ENCODE results near the gene NRDE2. TPM values are rescaled to one million over a fixed set of nuclear protein-coding genes. Genes with fewer than 3 reads are reported as not detected.

The NRDE2 gene
- total RNA-seq, 1 experiment from 2014 or later = 20.1 TPM

DNA sequence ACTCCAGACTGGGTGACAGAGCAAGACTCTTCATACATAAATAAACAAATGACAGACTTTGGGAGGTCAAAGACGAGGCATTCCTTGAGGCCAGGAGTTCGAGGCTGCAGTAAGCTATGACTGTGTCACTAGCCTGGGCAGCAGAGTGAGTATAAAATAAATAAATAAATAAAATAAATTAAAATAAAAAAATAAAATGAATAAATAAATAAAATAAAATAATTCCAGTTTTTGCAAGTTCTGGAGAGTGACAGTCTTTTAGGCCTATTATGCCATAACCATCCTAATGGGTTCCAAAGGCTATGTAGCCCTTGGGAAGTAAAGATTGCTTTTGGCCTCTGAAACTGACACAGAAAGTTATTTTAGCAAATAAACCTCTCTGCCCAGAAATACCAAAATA lies 16.5 kb upstream of the NRDE2 start:
- H3K27me3 ChIP-seq (ENCODE audit: insufficient read depth, low read length) = no peaks in the 10 kb centered on the region
- TF ChIP-seq, protein P1, sequence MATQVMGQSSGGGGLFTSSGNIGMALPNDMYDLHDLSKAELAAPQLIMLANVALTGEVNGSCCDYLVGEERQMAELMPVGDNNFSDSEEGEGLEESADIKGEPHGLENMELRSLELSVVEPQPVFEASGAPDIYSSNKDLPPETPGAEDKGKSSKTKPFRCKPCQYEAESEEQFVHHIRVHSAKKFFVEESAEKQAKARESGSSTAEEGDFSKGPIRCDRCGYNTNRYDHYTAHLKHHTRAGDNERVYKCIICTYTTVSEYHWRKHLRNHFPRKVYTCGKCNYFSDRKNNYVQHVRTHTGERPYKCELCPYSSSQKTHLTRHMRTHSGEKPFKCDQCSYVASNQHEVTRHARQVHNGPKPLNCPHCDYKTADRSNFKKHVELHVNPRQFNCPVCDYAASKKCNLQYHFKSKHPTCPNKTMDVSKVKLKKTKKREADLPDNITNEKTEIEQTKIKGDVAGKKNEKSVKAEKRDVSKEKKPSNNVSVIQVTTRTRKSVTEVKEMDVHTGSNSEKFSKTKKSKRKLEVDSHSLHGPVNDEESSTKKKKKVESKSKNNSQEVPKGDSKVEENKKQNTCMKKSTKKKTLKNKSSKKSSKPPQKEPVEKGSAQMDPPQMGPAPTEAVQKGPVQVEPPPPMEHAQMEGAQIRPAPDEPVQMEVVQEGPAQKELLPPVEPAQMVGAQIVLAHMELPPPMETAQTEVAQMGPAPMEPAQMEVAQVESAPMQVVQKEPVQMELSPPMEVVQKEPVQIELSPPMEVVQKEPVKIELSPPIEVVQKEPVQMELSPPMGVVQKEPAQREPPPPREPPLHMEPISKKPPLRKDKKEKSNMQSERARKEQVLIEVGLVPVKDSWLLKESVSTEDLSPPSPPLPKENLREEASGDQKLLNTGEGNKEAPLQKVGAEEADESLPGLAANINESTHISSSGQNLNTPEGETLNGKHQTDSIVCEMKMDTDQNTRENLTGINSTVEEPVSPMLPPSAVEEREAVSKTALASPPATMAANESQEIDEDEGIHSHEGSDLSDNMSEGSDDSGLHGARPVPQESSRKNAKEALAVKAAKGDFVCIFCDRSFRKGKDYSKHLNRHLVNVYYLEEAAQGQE (IDR thresholded peaks at IDR 0.05; ENCODE audit: low read depth) = no peak
- H3K4me1 ChIP-seq (ENCODE audit: control insufficient read depth in 1 of 2, insufficient read depth in 2 of 2, low read length in 2 of 2) = peaks cover 6 to 13% of the 10 kb centered on the region in 2 experiments
- DNase-seq (ENCODE audit: low read depth, low spot score) = no peak
- H3K36me3 ChIP-seq (ENCODE audit: control insufficient read depth in 1 of 2, insufficient read depth in 2 of 2, low read length in 2 of 2) = no peaks in the 10 kb centered on the region
- ChIA-PET RAD21 (ENCODE audit: low non-redundant PET in 1 of 2, low total read pairs in 2 of 2, uncharacterized antibody in 2 of 2, unreplicated experiment in 2 of 2) (no interaction called here), POLR2A (no interaction called here), CTCF (no interaction called here)
- no peaks in the 10 kb centered on the region for H3K9me2 ChIP-seq (ENCODE audit: insufficient read depth)
- no peaks in the 10 kb centered on the region for H3K79me2 ChIP-seq (ENCODE audit: insufficient read depth, low read length)
- no peak for ATAC-seq
- no peaks in the 10 kb centered on the region for H3K9me3 ChIP-seq (ENCODE audit: control insufficient read depth in 1 of 2, insufficient read depth in 1 of 2, low read depth in 1 of 2, low read length in 2 of 2)
- no peaks in the 10 kb centered on the region for H4K20me1 ChIP-seq (ENCODE audit: insufficient read depth)
- no peak overlapping the region for H3K4me3 ChIP-seq (replicated peaks in 1 of 2; ENCODE audit: low read depth in 1 of 2, low read length in 2 of 2)
- H2AFZ ChIP-seq (ENCODE audit: low read depth, low read length, poor library complexity, severe bottlenecking) = no peak overlapping the region
- no peak overlapping the region for H3K4me2 ChIP-seq (ENCODE audit: low read length)
- H3K27ac ChIP-seq (ENCODE audit: low read depth, low read length) = no peak overlapping the region
- intact Hi-C loops (cut with micrococcal nuclease) = no loop called here
- H3K9ac ChIP-seq (ENCODE audit: low read length) = no peak overlapping the region
- no TSS peak for BruUV-seq (replicated peaks)

DNA sequence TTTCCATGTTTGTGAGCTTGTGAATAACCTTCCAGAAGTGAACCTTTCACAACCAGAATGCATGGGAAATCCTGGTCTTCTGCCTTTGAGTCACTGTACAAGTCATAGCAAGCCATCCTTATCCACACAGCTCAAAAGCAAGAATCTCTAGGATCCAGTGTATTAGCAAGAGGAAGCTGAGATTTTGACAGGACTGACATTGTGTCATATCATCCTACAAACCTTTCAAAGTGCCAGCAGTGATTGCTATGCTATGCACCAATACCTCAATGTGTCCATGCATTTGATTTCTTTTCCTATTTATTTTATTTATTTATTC lies 13.5 kb upstream of the NRDE2 start:
- Histone ChIP-seq H3K4me3 (replicated peaks in 1 of 2; ENCODE audit: low read depth in 1 of 2, low read length in 2 of 2) (no peak overlapping the region), H4K20me1 (ENCODE audit: insufficient read depth) (no peaks in the 10 kb centered on the region), H3K9me3 (ENCODE audit: control insufficient read depth in 1 of 2, insufficient read depth in 1 of 2, low read depth in 1 of 2, low read length in 2 of 2) (no peaks in the 10 kb centered on the region), H3K9me2 (ENCODE audit: insufficient read depth) (no peaks in the 10 kb centered on the region), H3K79me2 (ENCODE audit: insufficient read depth, low read length) (no peaks in the 10 kb centered on the region), H3K4me2 (ENCODE audit: low read length) (no peak overlapping the region), H2AFZ (ENCODE audit: low read depth, low read length, poor library complexity, severe bottlenecking) (no peak overlapping the region), H3K36me3 (ENCODE audit: control insufficient read depth in 1 of 2, insufficient read depth in 2 of 2, low read length in 2 of 2) (no peaks in the 10 kb centered on the region), H3K27me3 (ENCODE audit: insufficient read depth, low read length) (no peaks in the 10 kb centered on the region), H3K9ac (ENCODE audit: low read length) (no peak overlapping the region), H3K27ac (ENCODE audit: low read depth, low read length) (no peak overlapping the region), H3K4me1 (ENCODE audit: control insufficient read depth in 1 of 2, insufficient read depth in 2 of 2, low read length in 2 of 2) (peaks cover 6 to 13% of the 10 kb centered on the region in 2 experiments)
- BruUV-seq (replicated peaks) = no TSS peak
- ChIA-PET CTCF (no interaction called here), POLR2A (no interaction called here), RAD21 (ENCODE audit: low non-redundant PET in 1 of 2, low total read pairs in 2 of 2, uncharacterized antibody in 2 of 2, unreplicated experiment in 2 of 2) (no interaction called here)
- intact Hi-C loops (cut with micrococcal nuclease) = no loop called here
- TF ChIP-seq, protein P2, sequence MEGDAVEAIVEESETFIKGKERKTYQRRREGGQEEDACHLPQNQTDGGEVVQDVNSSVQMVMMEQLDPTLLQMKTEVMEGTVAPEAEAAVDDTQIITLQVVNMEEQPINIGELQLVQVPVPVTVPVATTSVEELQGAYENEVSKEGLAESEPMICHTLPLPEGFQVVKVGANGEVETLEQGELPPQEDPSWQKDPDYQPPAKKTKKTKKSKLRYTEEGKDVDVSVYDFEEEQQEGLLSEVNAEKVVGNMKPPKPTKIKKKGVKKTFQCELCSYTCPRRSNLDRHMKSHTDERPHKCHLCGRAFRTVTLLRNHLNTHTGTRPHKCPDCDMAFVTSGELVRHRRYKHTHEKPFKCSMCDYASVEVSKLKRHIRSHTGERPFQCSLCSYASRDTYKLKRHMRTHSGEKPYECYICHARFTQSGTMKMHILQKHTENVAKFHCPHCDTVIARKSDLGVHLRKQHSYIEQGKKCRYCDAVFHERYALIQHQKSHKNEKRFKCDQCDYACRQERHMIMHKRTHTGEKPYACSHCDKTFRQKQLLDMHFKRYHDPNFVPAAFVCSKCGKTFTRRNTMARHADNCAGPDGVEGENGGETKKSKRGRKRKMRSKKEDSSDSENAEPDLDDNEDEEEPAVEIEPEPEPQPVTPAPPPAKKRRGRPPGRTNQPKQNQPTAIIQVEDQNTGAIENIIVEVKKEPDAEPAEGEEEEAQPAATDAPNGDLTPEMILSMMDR (IDR thresholded peaks at IDR 0.05 in 2 of 3, conservative IDR thresholded peaks at IDR 0.05 in 1 of 3; ENCODE audit: borderline replicate concordance in 1 of 3, insufficient read depth in 1 of 3, low read depth in 2 of 3, low read length in 2 of 3) = no peak
- TF ChIP-seq, protein P3, sequence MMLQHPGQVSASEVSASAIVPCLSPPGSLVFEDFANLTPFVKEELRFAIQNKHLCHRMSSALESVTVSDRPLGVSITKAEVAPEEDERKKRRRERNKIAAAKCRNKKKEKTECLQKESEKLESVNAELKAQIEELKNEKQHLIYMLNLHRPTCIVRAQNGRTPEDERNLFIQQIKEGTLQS (IDR thresholded peaks at IDR 0.05) = no peak
- no peak for TF ChIP-seq YY1 (IDR thresholded peaks at IDR 0.05; ENCODE audit: extremely low read depth, insufficient replicate concordance, low read depth, low read length)
- no peak for TF ChIP-seq POLR2AphosphoS5 (IDR thresholded peaks at IDR 0.05; ENCODE audit: low read depth, low read length)
- no peak for TF ChIP-seq ZFX (IDR thresholded peaks at IDR 0.05)
- ATAC-seq (no peak), DNase-seq (ENCODE audit: low read depth, low spot score) (no peak)
